HTERT RPE-1 (cell line): Measurements from ENCODE around the gene CFAP299.

Experiments used
- in situ Hi-C: fragments of 300-500 bp; cut with MboI; formaldehyde crosslinking; loops from 4 replicates; pipeline ENCODE4 v1.14.3; 2020; ENCODE audit warnings: low sequenced_read_pairs

Gene CFAP299

DNA sequence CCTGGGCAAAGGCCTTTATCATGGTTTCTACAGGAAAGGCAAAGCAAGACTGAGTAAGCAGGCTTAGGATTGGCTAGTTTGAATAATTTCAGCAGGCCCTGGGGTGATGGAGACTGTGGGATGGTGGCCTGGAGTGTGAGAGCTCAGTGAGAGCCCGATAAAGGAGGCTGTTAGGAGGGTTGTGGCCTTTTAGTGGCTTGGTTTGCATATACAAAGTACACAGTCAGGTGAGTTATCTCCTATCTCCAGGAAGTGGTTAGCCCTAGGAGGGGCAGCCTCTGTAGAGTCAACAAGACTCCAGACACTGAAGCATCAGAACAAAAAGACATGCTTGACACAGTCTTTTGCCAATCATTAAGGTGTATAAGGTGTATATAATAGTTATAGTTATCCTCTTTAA is 157.2 kb downstream of the CFAP299 start:
- in situ Hi-C loops, result no loop called here

DNA sequence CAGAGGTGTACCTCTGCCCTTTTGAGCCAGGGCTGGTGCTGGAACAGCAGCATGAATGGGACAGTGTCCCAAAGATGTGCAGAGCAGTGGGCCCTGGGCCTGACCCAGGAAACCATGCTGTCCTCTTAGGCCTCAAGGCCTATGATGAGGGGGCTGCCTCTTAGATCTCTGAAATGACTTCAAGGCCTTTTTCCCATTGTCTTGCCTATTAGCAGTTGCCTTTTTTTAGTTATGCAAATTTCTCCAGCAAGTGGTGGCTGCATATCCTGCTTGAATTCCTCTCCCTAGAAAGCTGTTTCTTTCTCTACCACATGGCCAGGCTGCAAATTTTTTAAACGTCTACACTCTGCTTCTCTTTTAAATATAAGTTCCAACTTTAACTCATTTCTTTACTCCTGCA is 160.3 kb downstream of the CFAP299 start:
- in situ Hi-C loops, result no loop called here

DNA sequence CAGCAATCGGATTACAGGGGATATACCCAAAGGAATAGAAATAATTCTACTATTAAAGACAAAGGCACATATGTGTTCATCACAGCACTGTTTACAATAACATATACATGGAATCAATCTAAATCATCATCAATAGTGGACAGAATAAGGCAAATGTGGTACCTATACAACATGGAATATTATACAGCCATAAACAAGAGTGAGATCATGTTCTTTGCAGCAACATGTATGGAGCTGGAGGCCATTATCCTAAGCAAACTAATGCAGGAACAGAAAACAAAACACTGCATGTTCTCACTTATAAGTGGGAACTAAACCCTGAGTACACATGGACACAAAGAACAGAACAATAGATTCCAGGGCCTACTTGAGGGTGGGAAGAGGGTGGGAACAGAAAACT is 163.2 kb downstream of the CFAP299 start:
- in situ Hi-C loops, result no loop called here

DNA sequence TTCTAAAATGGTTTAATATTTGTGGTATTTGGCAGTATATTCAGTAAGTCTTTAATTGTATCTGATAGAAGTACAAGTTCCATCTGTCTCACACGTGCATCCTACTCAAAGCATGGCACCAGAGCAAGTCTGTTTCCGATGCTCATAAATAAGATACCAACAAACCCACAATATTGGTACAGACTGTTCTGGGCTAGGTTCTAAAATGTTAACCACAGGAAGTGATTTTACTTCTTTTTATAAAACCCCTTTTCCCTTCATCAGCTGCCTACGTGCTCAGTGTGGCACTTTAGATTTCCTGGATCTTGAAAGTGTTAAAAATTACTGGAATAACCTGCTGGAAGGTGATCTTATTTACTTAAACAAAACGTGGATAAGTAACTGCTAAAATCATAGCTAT is 165.1 kb downstream of the CFAP299 start:
- in situ Hi-C loops, result no loop called here

DNA sequence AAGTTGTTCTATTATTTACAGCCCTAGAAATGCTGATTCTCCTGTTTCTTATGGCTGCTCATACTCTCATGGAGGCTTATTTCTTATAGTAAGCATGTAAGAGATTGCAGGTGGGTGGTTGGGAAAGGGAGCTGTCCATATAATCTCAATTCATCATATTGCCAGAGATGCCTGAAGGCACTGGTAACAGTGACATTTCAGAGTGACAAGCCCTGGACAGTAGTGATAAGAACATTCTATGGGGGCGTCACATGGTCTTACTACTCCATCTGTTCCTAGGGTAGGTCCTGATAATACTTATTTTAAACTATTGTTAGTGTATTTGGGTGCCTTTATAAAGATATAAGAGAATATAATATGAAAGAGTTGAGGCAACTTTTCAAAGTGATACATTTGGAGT is 171.5 kb downstream of the CFAP299 start:
- in situ Hi-C loops, result no loop called here

DNA sequence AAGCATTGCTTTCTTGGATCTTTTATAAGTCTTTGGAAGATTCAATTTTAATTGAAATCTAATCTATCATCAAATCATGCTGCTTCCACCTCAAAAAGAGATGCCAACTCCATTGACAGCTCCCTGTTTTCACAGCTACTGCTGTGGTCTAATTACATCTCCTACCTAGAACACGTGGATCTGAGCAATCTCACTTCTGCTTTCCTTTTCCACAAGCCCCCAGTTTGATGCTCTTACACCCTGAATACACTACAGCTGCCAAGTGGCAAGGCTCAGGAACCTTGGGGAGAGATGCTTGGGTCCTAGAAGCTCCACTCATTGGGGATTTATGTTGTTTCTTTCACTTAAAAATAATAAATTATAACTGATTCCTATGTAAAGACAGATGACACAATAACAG is 172.0 kb downstream of the CFAP299 start:
- in situ Hi-C loops, result no loop called here

DNA sequence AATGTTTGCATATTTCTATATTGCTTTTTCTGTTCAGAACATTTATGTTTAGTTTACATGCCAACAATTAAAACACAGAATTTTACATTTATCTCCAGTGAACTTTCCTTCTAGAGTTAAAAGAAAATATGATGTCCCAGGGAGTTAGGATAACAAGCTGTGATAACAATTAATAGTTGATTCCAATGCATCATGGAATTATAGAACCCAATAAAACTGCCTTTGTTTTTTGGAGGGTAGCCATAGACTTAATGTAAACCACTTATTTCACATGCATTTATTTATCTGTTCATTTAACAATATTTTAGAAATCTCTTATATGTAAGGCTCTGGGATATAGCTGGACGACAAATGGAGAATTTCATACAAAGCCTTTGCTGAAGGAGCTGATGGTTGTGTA is 180.0 kb downstream of the CFAP299 start:
- in situ Hi-C loops, result no loop called here

DNA sequence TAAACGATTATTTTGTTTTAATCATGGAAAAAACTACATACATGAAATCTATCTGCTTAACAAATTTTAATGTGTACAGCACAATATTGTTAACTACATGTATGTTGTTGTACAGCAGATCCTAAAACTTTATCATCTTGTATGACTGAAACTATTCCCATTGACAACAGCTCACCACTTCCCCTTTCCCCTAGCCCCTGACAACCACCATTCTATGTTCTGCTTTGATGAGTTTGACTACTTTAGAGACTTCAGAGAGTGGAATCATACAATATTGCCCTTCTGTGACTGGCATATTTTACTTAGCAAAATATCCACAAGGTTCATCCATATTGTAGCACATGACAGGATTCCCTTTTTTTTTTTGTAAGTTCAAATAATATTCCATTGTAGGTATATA is 185.9 kb downstream of the CFAP299 start:
- in situ Hi-C loops, result no loop called here

DNA sequence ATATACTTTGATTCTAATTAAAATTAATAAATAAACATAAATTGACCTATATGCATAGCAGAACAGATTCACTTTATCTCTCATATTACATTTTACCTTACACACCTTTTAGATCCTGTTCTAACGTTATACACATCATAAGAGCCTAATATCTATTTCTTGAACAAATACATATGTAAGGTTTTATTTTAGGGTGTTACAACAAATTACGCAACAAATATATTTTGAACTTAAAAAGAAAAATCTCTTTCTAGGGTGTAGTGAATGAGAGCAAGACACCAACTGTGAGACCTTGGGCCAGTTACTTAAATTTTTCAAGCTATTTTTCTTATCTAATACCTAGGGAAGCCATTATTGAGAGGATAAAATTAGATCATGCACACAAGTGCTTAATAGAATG is 191.2 kb downstream of the CFAP299 start:
- in situ Hi-C loops, result no loop called here

DNA sequence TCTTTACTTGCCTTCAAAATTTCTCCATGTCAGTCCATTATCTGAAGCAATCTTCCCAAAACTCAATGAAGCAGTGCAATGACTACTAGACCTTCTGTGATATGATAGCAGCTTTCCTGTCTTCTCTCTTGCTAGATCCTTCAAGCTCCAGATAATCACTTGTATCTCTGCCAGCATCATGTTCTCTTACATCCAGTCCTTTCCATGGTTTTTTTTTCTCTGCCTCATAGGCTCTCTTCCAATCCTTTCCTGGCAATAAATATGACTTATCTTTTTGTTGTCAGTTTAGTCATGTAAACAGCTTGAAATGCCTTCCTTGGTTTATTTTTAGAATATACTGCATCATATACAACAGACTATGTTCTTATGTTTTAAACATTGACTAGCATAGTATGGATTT is 193.5 kb downstream of the CFAP299 start:
- in situ Hi-C loops, result no loop called here

DNA sequence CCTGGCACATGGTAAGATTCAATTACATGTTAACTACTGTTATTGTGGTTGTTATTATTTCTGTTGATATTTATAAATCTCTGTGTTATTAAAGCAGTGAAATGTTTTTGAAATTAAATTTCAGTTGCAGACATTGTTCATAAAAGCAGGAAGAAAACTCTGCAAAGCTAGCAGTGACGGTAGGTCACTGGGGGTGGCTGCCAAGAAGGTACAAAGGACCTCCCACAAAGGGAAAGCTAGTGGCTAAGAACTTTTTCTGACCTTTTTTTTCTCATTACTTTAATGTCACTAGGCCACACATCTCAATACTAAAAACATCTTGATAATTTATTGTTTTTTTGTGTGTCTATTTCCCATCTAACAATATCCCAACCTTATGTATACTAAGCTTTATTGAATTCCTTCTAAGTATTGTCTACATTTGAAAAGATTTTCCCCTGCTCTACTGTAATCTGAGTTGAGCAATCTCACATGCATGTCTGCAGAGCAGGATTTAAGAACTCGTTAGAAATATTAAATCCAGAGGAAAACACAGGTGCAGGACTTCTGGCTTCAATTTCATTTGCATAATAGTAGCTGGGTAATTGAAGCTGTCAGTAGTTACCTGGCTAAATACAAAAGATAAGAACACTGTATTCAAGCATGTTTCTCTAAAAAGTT is 197.3 kb downstream of the CFAP299 start:
- in situ Hi-C loops, result no loop called here

DNA sequence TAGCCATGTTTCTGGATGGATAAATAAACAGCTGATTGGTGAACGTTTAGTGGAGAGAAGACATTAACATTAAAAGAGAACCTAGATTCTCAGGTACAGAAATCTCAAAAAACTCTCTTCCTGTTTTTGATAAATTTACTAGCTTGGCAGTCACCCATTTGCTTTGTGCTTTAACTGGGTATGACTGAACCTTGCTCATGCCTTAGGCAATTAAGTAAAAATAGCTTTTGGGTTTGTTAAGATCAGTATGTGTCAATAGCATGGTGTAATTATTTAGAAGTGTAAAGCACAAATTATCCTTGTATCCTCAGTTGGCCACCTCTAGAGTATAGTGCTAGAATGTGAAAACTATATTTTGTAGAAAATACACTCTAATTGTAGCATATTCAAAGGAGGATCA is 200.0 kb downstream of the CFAP299 start:
- in situ Hi-C loops, result no loop called here

DNA sequence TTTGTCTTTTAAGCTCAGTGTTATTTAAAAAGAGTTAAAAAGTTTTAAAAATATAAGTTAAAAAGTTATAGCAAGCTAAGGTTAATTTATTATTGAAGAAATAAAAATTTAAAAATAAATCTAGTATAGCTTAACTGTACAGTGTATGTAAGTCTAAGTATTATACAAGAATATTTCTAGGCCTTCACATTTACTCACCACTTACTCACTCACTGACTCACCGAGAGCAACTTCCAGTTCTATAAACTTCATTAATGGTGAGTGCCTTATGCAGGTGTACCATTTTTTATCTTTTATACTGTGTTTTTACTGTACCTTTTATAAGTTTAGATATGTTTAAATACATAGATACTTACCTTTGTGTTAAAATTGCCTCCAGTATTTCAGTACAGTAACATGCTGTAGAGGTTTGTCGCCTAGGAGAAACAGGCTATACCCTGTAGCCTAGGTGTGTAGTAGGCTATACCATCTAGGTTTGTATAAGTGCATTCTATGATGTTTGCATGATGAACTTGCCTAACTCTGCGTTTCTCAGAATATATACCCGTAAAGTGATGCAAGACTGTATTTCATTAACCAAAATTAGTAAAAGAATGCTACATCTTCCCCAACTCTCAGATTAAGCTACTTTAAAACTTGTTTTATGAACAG is 202.9 kb downstream of the CFAP299 start:
- in situ Hi-C loops, result no loop called here

DNA sequence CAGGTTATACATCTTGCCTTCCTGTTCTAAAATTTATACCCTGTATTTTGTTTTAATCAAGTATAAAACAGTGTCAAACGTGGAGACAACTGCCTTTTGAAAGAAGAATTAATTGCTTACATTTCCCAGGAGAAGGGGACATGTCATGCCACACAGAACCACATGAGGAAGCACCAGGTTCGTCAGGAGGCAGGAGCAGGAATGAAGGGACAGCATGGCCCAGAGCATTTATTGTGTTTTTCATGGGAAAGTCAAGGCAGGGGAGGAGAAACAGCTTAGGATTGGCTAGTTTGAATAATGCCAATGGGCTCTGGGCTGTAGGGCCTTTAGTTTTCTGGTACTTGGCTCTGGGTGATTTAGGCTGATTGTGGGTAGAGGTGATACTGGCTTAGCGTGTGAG is 203.7 kb downstream of the CFAP299 start:
- in situ Hi-C loops, result no loop called here

DNA sequence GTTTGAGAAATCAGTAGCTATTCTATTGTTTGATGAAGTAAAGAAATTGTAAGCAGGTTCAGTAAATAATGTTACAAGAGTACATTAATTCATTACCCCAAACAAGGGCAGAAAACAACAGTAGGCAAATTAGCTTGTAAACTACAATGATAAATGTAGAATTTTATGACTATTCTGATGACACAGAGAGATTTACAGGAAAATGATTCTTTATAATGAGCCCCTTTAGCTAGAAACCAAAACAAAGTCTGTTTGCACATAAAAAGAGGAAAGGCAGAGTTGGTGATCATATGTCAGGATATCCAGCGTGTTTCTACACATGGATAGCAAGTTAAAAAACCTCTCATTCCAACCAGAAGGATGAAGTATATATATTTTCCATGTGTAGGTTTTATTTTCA is 204.8 kb downstream of the CFAP299 start:
- in situ Hi-C loops, result no loop called here

DNA sequence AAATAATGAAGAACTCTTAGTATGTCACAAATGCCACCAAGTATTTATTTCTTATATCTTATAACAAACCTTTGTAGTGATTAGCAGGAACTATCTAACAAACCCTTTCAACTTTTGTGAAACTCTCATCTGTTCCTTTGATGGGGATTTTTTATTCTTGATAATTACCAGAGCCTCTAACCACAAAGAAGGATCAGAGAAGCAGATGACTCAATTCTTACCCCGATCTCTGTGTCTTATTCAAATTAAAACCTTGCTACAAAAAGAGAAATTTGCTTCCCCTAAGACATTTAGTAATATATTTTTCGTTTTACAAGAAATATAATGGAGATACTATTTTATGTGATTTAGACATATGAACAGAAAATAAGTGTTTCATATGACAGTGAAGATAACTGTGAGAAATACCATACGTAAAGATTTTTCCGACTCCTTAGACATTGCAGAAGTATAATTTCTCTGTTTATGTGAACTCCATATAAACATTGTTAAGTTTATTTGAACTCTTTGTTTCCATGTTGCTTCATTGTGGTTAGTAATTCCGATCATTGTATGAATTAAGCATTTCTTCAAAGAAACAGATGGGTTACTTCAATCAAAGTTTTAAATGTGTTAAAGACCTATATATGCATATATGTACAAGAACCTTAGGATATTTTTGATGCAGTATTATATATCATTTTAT is 205.4 kb downstream of the CFAP299 start:
- in situ Hi-C loops, result no loop called here

DNA sequence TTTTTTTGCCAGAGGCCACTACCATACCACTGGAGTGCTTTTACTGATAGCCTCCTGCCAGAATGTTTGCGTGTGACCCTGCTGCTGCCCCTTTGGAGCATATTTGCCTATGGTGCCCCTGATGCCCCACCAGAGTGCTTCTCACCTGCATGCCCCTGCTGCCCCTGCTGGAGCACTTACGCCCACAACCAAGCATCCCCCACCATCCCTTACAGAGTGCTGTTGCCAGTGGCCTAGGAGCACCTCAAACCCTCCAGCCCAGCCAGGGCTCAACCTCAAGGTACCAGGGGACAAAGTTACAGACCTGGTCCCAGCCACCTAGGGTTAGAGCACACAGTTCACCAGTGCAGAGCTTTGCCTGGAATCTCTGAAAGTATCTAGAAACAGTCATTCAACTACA is 207.2 kb downstream of the CFAP299 start:
- in situ Hi-C loops, result no loop called here

DNA sequence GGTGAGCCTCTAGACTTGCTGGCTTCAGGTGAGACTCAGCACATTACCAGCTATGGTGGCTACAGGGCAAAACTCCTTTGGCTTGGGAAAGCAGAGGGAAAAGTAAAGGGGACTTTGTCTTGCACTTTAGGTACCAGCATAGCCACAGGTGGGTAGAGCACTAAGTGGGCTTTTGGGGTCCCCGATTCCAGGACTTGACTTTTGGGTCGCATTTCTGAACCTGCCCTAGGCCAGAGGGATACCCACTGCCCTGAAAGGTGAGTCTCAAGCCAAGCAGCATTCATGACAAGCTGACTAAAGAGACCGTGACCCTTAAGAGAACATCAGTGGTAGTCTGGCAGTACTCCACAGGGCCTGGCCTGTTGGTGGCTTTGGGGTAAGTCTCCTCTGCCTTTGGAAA is 224.8 kb downstream of the CFAP299 start:
- in situ Hi-C loops, result no loop called here

DNA sequence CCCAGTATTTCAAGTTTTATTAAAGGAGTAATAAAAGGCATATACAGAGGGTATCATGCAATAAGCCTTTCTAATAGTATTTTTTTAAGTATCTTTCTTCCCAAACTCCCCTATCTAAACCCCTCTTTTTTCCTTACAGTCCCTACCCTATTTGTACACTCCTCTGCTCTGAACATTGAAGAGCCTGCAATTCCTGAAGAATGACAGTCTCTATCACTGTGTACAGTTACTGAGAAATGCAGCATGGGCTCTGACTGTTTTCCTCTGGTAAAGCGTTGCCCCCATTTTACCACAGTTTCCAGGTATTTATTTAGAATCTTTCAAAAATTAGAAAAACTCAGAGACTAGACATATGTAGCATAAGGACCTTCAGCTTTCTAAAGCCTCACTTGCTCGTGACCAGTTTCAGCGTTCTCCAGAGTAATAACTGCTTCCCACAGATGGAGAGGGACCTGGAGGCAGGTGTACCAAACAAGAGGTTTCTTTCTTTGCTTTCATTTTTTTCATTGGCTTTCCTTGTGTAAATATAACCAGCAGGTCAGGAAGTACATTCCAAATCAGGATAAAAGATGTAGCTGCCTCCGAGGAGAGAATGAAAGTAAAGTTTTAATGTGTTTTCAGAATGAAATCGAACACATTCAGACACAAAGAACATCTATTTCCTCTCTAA is 230.8 kb downstream of the CFAP299 start:
- in situ Hi-C loops, result no loop called here

DNA sequence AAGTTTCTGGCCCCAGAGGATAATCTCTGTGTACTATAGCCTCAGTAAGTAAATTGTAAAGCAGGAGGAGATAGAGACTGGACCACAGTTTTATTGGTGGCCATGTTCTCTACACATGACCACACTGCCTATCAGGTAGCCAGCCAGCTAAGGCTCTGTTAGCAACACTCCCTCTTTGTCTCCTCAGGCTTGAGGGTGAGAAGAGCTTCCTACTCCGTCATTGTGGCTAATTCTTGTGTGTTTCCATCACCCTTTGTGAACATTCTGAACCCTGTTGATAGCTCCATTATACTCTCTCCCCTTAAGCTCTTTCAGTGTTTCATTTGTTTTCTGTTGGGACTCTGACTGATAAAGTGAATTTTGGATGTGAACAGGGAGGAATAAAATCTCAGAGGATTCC is 233.4 kb downstream of the CFAP299 start:
- in situ Hi-C loops, result no loop called here

DNA sequence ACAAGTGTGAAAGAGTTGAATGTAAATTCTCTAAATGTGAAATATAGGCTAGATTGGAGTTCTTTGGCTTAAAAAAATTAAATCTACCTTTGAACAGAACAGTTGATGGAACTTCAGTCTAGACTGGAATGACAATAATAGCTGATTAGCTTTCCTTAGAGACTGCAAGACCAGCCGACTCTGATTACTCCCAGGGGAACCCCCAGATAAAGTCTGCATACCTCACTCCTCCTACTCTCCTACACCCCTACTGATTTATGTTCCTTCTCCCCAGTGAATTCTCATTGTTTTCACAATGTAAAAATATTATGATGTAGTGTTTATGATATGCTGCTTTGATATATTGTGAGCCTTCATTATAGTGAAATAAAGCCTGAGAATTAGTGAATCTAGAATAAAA is 241.3 kb downstream of the CFAP299 start:
- in situ Hi-C loops, result no loop called here

DNA sequence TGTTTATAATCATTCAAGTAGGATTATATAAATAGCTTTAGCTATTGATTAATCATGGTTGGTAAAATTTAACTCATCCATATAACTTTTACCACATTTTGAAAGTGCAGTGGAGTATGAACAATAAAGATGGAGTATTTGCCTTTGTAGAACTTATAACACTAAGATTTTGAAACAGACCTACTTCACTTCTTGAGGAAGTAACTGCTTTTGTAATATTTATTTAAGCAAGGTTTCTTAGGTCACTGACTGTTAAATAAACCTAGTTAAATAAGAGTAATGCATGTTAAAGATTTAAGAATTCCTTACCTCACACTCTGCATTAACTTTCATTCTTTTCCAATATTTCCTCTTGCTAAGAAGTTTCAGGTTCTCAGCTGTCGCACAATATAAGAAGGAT is 242.5 kb downstream of the CFAP299 start:
- in situ Hi-C loops, result no loop called here
